Left ventricle myocardium inferior (tissue), 1 donor: ENCODE data around the gene UQCRC2. TPM values are rescaled to one million over a fixed set of nuclear protein-coding genes. Genes with fewer than 3 reads are reported as not detected.
"Not testable (repeated sequence)": the region's sequence is repeated elsewhere in the genome, so short reads cannot be mapped to it uniquely, and the experiment has no call there.

Experiments
- DNase-seq: peaks from one replicate; pipeline ENCODE4 v3.0.0-alpha.2; 2020
- H3K27ac ChIP-seq: fragments of 200-600 bp; replicated peaks from 2 replicates; pipeline ENCODE4 v1.8.0; 2021
- H3K27me3 ChIP-seq: fragments of 200-600 bp; 2 replicates; pipeline ENCODE4 v1.8.0; 2021; ENCODE audit warnings: low read depth
- H3K36me3 ChIP-seq: fragments of 200-600 bp; 2 replicates; pipeline ENCODE4 v1.8.0; 2021
- H3K4me1 ChIP-seq: fragments of 200-600 bp; 2 replicates; pipeline ENCODE4 v1.8.0; 2021
- H3K4me3 ChIP-seq: fragments of 200-600 bp; 2 replicates; pipeline ENCODE4 v1.8.0; 2021; ENCODE audit warnings: mild to moderate bottlenecking, moderate library complexity
- H3K9me3 ChIP-seq: fragments of 200-600 bp; replicated peaks from 2 replicates; pipeline ENCODE4 v1.8.0; 2021
- CTCF ChIP-seq: fragments of 200-600 bp; IDR thresholded peaks from 2 replicates; pipeline ENCODE4 v1.8.0; 2021; ENCODE audit warnings: antibody characterized with exemption, mild to moderate bottlenecking, borderline replicate concordance
- intact Hi-C: fragments of 100-400 bp; cut with micrococcal nuclease; formaldehyde crosslinking; loops from one replicate; pipeline ENCODE4 v1.11.0; 2022
- total RNA-seq: library from RNA; stranded (reverse); fragmentation: NEBNext Ultra II Directional; extraction: Animal tissue kit (Norgen Biotek cat#: 25700); gene quantifications from one replicate; pipeline ENCODE4 v1.2.1, GENCODE V29; 2021
- donor health status: DM: no; HTN: yes; CAD: no; lungs with severe emphysema.

Gene UQCRC2
- total RNA-seq, 1 donor from 2014 or later: 964 TPM

GRCh38 chr16:22001591-22001990 lies 48.4 kb downstream of the UQCRC2 start:
- Histone ChIP-seq H3K27ac (no peak overlapping the region), H3K4me1 (peaks cover 19% of the 10 kb centered on the region), H3K36me3 (no peaks in the 10 kb centered on the region), H3K9me3 (no peaks in the 10 kb centered on the region), H3K27me3 (no peaks in the 10 kb centered on the region), H3K4me3 (no peak overlapping the region)
- no peak for DNase-seq
- no peak for TF ChIP-seq CTCF
- intact Hi-C loops: loop anchor here (5.0 kb wide), 2 partner anchors 76 to 186 kb away; no protein-coding TSS in a partner anchor

GRCh38 chr16:22002047-22002446 lies 48.9 kb downstream of the UQCRC2 start:
- not testable (repeated sequence) for H3K9me3 ChIP-seq, H3K27ac ChIP-seq, H3K36me3 ChIP-seq, H3K4me3 ChIP-seq, DNase-seq, H3K27me3 ChIP-seq
- peaks cover 24% of the 10 kb centered on the region for H3K4me1 ChIP-seq
- intact Hi-C loops: loop anchor here (5.0 kb wide), 2 partner anchors 75 to 185 kb away; no protein-coding TSS in a partner anchor

- DNase-seq: no peak
- H3K4me3 ChIP-seq: no peak overlapping the region
- peaks cover 24% of the 10 kb centered on the region for H3K4me1 ChIP-seq
- H3K27ac ChIP-seq: no peak overlapping the region
- H3K27me3 ChIP-seq: no peaks in the 10 kb centered on the region
- no peaks in the 10 kb centered on the region for H3K9me3 ChIP-seq
- no peaks in the 10 kb centered on the region for H3K36me3 ChIP-seq
- intact Hi-C loops: loop anchor here (5.0 kb wide), 2 partner anchors 74 to 184 kb away; no protein-coding TSS in a partner anchor
- TF ChIP-seq CTCF: no peak
Measured at GRCh38 chr16:22003195-22003594, 50.0 kb downstream of the UQCRC2 start.

GRCh38 chr16:22004341-22004740 lies 51.2 kb downstream of the UQCRC2 start:
- no peak for DNase-seq
- Histone ChIP-seq H3K27ac (no peak overlapping the region), H3K27me3 (no peaks in the 10 kb centered on the region), H3K4me3 (no peak overlapping the region), H3K4me1 (peaks cover 33% of the 10 kb centered on the region), H3K36me3 (no peaks in the 10 kb centered on the region), H3K9me3 (no peaks in the 10 kb centered on the region)
- intact Hi-C loops: loop anchor here (5.0 kb wide), 2 partner anchors 73 to 183 kb away; no protein-coding TSS in a partner anchor
- TF ChIP-seq CTCF: no peak

- Histone ChIP-seq H3K4me1 (peaks cover 46% of the 10 kb centered on the region), H3K4me3 (no peak overlapping the region), H3K9me3 (no peaks in the 10 kb centered on the region), H3K27me3 (no peaks in the 10 kb centered on the region), H3K27ac (no peak overlapping the region), H3K36me3 (no peaks in the 10 kb centered on the region)
- no peak for TF ChIP-seq CTCF
- intact Hi-C loops: no loop called here
- no peak for DNase-seq
Measured at GRCh38 chr16:22005746-22006145, 52.6 kb downstream of the UQCRC2 start.

GRCh38 chr16:22006636-22007035 lies 53.5 kb downstream of the UQCRC2 start:
- Histone ChIP-seq H3K4me1 (peaks cover 48% of the 10 kb centered on the region), H3K27me3 (no peaks in the 10 kb centered on the region), H3K4me3 (peak overlapping the region; percentile 98), H3K9me3 (no peaks in the 10 kb centered on the region), H3K27ac (peak overlapping the region; percentile 96), H3K36me3 (no peaks in the 10 kb centered on the region)
- no peak for DNase-seq
- intact Hi-C loops: no loop called here
- no peak for TF ChIP-seq CTCF
